SK-N-MC (cell line): ENCODE measurements around the gene GLOD5.

ENCODE experiments used
- EZH2 ChIP-seq: fragments of 200-600 bp; sonication (generic); IDR thresholded peaks from one replicate; pipeline ENCODE4 v1.6.1; 2017; ENCODE audit warnings: antibody characterized with exemption
- POLR2AphosphoS5 ChIP-seq: IDR thresholded peaks from 2 replicates; pipeline ENCODE4 v1.6.1; 2012; ENCODE audit warnings: mild to moderate bottlenecking, low read depth, low read length, borderline replicate concordance

- TF ChIP-seq EZH2 = no peak
- no peak for TF ChIP-seq POLR2AphosphoS5
Measured at GRCh38 chrX:48736303-48736702, 25.2 kb upstream of the GLOD5 start.
